Epidermal melanocyte (primary cell): ENCODE results near the gene SIK3.

Experiments used
- DNase-seq: peaks from one replicate; pipeline ENCODE4 v3.0.0; 2011; ENCODE audit warnings: low spot score; ENCODE audit not compliant: insufficient read length

The SIK3 gene

GRCh38 chr11:117080370-117080769 is 17.9 kb downstream of the SIK3 start:
- DNase-seq = no peak

GRCh38 chr11:117076941-117077691 is 21.1 kb downstream of the SIK3 start:
- no peak for DNase-seq

GRCh38 chr11:117075186-117075585 is 23.0 kb downstream of the SIK3 start:
- DNase-seq = no peak

- DNase-seq = no peak
These were observed 24.1 kb downstream of the SIK3 start for GRCh38 chr11:117074119-117074518.

GRCh38 chr11:117073539-117073938 is 24.7 kb downstream of the SIK3 start:
- DNase-seq = no peak

GRCh38 chr11:117072517-117073461 is 25.4 kb downstream of the SIK3 start:
- no peak for DNase-seq

- no peak for DNase-seq
These were observed 26.9 kb downstream of the SIK3 start for GRCh38 chr11:117071344-117071787.

GRCh38 chr11:117070016-117070415 is 28.2 kb downstream of the SIK3 start:
- DNase-seq = no peak

GRCh38 chr11:117068303-117068860 is 29.8 kb downstream of the SIK3 start:
- no peak for DNase-seq

- no peak for DNase-seq
These were observed 31.3 kb downstream of the SIK3 start for GRCh38 chr11:117066959-117067358.

GRCh38 chr11:117064275-117064674 is 34.0 kb downstream of the SIK3 start:
- no peak for DNase-seq

GRCh38 chr11:117062498-117062897 is 35.7 kb downstream of the SIK3 start:
- DNase-seq = no peak

- no peak for DNase-seq
These were observed 37.0 kb downstream of the SIK3 start for GRCh38 chr11:117061256-117061655.

- DNase-seq = no peak
These were observed 38.5 kb downstream of the SIK3 start for GRCh38 chr11:117059611-117060148.

GRCh38 chr11:117058761-117059261 is 39.4 kb downstream of the SIK3 start:
- peak; percentile 45 for DNase-seq

- no peak for DNase-seq
These were observed 40.5 kb downstream of the SIK3 start for GRCh38 chr11:117057727-117058126.

- DNase-seq = no peak
These were observed 40.9 kb downstream of the SIK3 start for GRCh38 chr11:117057317-117057716.

GRCh38 chr11:117055469-117055868 is 42.8 kb downstream of the SIK3 start:
- DNase-seq = no peak

GRCh38 chr11:117054382-117054781 is 43.8 kb downstream of the SIK3 start:
- DNase-seq = no peak

GRCh38 chr11:117052196-117053149 is 45.8 kb downstream of the SIK3 start:
- no peak for DNase-seq
